GM12878 (cell line): Measurements from ENCODE around the gene DRC1. TPM values are rescaled to one million over a fixed set of nuclear protein-coding genes. Genes with fewer than 3 reads are reported as not detected.

Source experiments
- ATAC-seq: fragments of 200-7000 bp; cut with Tn5 transposase; 3 replicates; pipeline ENCODE4 v1.9.1; 2020; ENCODE audit warnings: mild to moderate bottlenecking, moderate library complexity
- BruUV-seq: library from RNA; stranded (reverse); fragments of 400-500 nt; replicated peaks from 2 replicates; lab custom pipeline; 2021; lab: Mats Ljungman, UMichigan
- CTCF ChIA-PET: fragments of 300-600 bp; sonication (Branson Sonifier 250); formaldehyde crosslinking; extraction: SDS; loops from one replicate; lab custom pipeline; 2021; ENCODE audit warnings: inconsistent platforms; lab: Yijun Ruan, JAX
- POLR2A ChIA-PET: fragments of 350-600 bp; formaldehyde crosslinking; extraction: SDS; loops from one replicate; lab custom pipeline; 2021; ENCODE audit warnings: inconsistent platforms; lab: Charles Lee
- RAD21 ChIA-PET: fragments of 300-600 bp; sonication (Branson Sonifier 250); formaldehyde crosslinking; loops from one replicate; lab custom pipeline; 2023; ENCODE audit warnings: antibody characterized with exemption; ENCODE audit not compliant: unreplicated experiment; lab: Charles Lee
- SMC1A ChIA-PET: fragments of 300-600 bp; sonication (Branson Sonifier 250); formaldehyde crosslinking; loops from one replicate; lab custom pipeline; 2023; ENCODE audit not compliant: unreplicated experiment, uncharacterized antibody; lab: Charles Lee
- DNase-seq: peaks from one replicate; pipeline ENCODE4 v3.0.0-alpha.2; 2011; ENCODE audit warnings: low read depth, low spot score
- FAIRE-seq: peaks from 3 replicates; lab custom pipeline; 2011; peaks lifted over from hg19 to GRCh38; lab: Jason Lieb, UNC
- H2AFZ ChIP-seq: 2 replicates; pipeline ENCODE4 v1.6.0; 2011; ENCODE audit warnings: low read depth, low read length, control low read depth; ENCODE audit not compliant: control insufficient read depth
- H3K27ac ChIP-seq: 2 replicates; pipeline ENCODE4 v1.5.1; 2011; ENCODE audit warnings: control low read depth; ENCODE audit not compliant: control insufficient read depth, insufficient read depth
- H3K27me3 ChIP-seq, 2 experiments: replicated peaks in 1 of 2; 2 replicates each; pipeline versions ENCODE4 v1.6.0 to v1.6.1; 2011; ENCODE audit warnings: low read length in 1 of 2; ENCODE audit not compliant: control insufficient read depth in 2 of 2, insufficient read depth in 2 of 2
- H3K36me3 ChIP-seq, 2 experiments: 2 replicates each; pipeline ENCODE4 v1.5.1; 2011; ENCODE audit warnings: low read length in 1 of 2; ENCODE audit not compliant: control insufficient read depth in 2 of 2, insufficient read depth in 2 of 2
- H3K4me1 ChIP-seq: 2 replicates; pipeline ENCODE4 v1.6.1; 2011; ENCODE audit warnings: mild to moderate bottlenecking, low read length, moderate library complexity, mixed read lengths; ENCODE audit not compliant: control insufficient read depth, insufficient read depth
- H3K4me2 ChIP-seq: 2 replicates; pipeline ENCODE4 v1.6.0; 2011; ENCODE audit warnings: control low read depth; ENCODE audit not compliant: control insufficient read depth, insufficient read depth
- H3K4me3 ChIP-seq: fragments of 200-600 bp; sonication (generic); 2 replicates; pipeline ENCODE4 v1.5.1; 2016
- H3K79me2 ChIP-seq: 2 replicates; pipeline ENCODE4 v1.6.0; 2011; ENCODE audit warnings: low read length; ENCODE audit not compliant: control insufficient read depth, insufficient read depth
- H3K9ac ChIP-seq: 2 replicates; pipeline ENCODE4 v1.8.0; 2011; ENCODE audit warnings: low read length, control low read depth, mixed read lengths; ENCODE audit not compliant: control insufficient read depth, insufficient read depth
- H3K9me3 ChIP-seq: replicated peaks from 3 replicates; pipeline ENCODE4 v1.5.1; 2011; ENCODE audit warnings: mild to moderate bottlenecking, low read length; ENCODE audit not compliant: control insufficient read depth, insufficient read depth
- H4K20me1 ChIP-seq: 2 replicates; pipeline ENCODE4 v1.6.0; 2011; ENCODE audit not compliant: control insufficient read depth, insufficient read depth
- BMI1 ChIP-seq: fragments of 450-650 bp; IDR thresholded peaks from 2 replicates; pipeline ENCODE4 v1.6.1; 2016; ENCODE audit warnings: mild to moderate bottlenecking, moderate library complexity, borderline replicate concordance
- CHD4 ChIP-seq: fragments of 200-600 bp; sonication (generic); IDR thresholded peaks from 2 replicates; pipeline ENCODE4 v1.6.1; 2016; ENCODE audit warnings: mild to moderate bottlenecking
- CREB1 ChIP-seq: IDR thresholded peaks from 2 replicates; pipeline ENCODE4 v1.6.1; 2012; ENCODE audit warnings: low read depth, mild to moderate bottlenecking, inconsistent platforms
- GABPA ChIP-seq: IDR thresholded peaks from 2 replicates; pipeline ENCODE4 v1.6.1; 2014; ENCODE audit warnings: antibody characterized with exemption, low read depth, mild to moderate bottlenecking, inconsistent platforms
- GATAD2B ChIP-seq: fragments of 450-650 bp; conservative IDR thresholded peaks from 2 replicates; pipeline ENCODE4 v1.6.1; 2017; ENCODE audit warnings: low read depth, mild to moderate bottlenecking, moderate library complexity
- IRF5 ChIP-seq: fragments of 450-650 bp; IDR thresholded peaks from 2 replicates; pipeline ENCODE4 v1.6.1; 2017; ENCODE audit warnings: borderline replicate concordance
- LARP7 ChIP-seq: fragments of 450-650 bp; IDR thresholded peaks from 2 replicates; pipeline ENCODE4 v1.6.1; 2017; ENCODE audit warnings: mild to moderate bottlenecking
- NFIC ChIP-seq: IDR thresholded peaks from 2 replicates; pipeline ENCODE4 v1.6.1; 2012; ENCODE audit warnings: low read depth, mild to moderate bottlenecking, inconsistent platforms, low read length, moderate library complexity
- RUNX3 ChIP-seq: IDR thresholded peaks from 2 replicates; pipeline ENCODE4 v1.6.1; 2012; ENCODE audit warnings: low read length, inconsistent platforms
- SMC3 ChIP-seq: IDR thresholded peaks from 2 replicates; pipeline ENCODE4 v1.6.1; 2011; ENCODE audit warnings: low read length, improper control_type of control experiment, borderline replicate concordance
- SREBF2 ChIP-seq: IDR thresholded peaks from 2 replicates; pipeline ENCODE4 v1.6.1; 2012; ENCODE audit warnings: mild to moderate bottlenecking, low read length
- ZBTB11 ChIP-seq: fragments of 450-650 bp; formaldehyde crosslinking; IDR thresholded peaks from 2 replicates; pipeline ENCODE4 v1.5.0; 2022; ENCODE audit warnings: mild to moderate bottlenecking, missing genetic modification characterization
- ZNF274 ChIP-seq: IDR thresholded peaks from one replicate; pipeline ENCODE4 v1.8.0; 2011; ENCODE audit not compliant: insufficient read length, insufficient read depth
- WGBS: methylation state at CpG from one replicate; pipeline ENCODE4 v1.1.6; 2016; ENCODE audit warnings: low lambda C conversion rate; ENCODE audit not compliant: insufficient replicate concordance, insufficient coverage; ENCODE audit errors: missing lambda C conversion rate; 5-methylcytosine and 5-hydroxymethylcytosine counted together
- in situ Hi-C: fragments of 300-500 bp; cut with MboI; formaldehyde crosslinking; loops from 9 replicates; pipeline ENCODE4 v1.14.3; 2018; ENCODE audit warnings: mixed read lengths
- intact Hi-C: fragments of 100-400 bp; cut with micrococcal nuclease; formaldehyde crosslinking; loops from one replicate; pipeline ENCODE4 v1.14.2; 2022; ENCODE audit not compliant: unreplicated experiment
- polyA plus RNA-seq, 11 experiments: library from polyadenylated mRNA; depleted of rRNA in 4 of 11; unstranded in 6 of 11; stranded (reverse) in 5 of 11; fragments of >200 nt; fragmentation: Nextera tagmentation in 4 of 11; fragmentation: Illumina TruSeq in 1 of 11; extraction: Ambion mirVana in 4 of 11; extraction: Trizol in 1 of 11; gene quantifications; 1 replicate in 1 of 11; 2 replicates in 10 of 11; pipeline versions ENCODE4 v1.2.1 to v1.2.3, GENCODE V29; 2011 to 2016; ENCODE audit warnings: inconsistent platforms in 2 of 11, missing spikeins in 2 of 11, low read depth in 1 of 11
- total RNA-seq, 4 experiments: library from RNA; depleted of rRNA in 3 of 4; stranded (reverse); fragments of >200 nt in 3 of 4; fragmentation: Illumina TruSeq in 1 of 4; extraction: Trizol in 1 of 4; gene quantifications; 2 replicates each; pipeline versions ENCODE4 v1.2.1 to v1.2.3, GENCODE V29; 2013 to 2021

DRC1 gene
- total and polyA plus RNA-seq, 10 of the 15 experiments (the other 5 are each of a cell fraction or from before 2014, with no cell fraction given), result 0.03 TPM; not detected in 9

GRCh38 chr2:26399771-26400376, 1.8 kb upstream of the DRC1 start:
- intact Hi-C loops (no loop called here), in situ Hi-C loops (no loop called here)
- WGBS, result 34% methylated on average over 4 of the region's 4 CpGs
- Histone ChIP-seq H3K27me3 (no peaks in the 10 kb centered on the region), H3K4me3 (no peak overlapping the region), H3K4me1 (no peaks in the 10 kb centered on the region; the same call in 1 of the 2 replicates), H3K9me3 (no peaks in the 10 kb centered on the region), H2AFZ (no peak overlapping the region), H3K79me2 (no peaks in the 10 kb centered on the region), H3K36me3 (peaks cover 0 to 4% of the 10 kb centered on the region in 2 experiments; a peak in 2 of 4 replicates), H3K27ac (no peak overlapping the region), H4K20me1 (no peaks in the 10 kb centered on the region), H3K4me2 (no peak overlapping the region), H3K9ac (no peak overlapping the region)
- TF ChIP-seq LARP7 (no peak), RUNX3 (peak; percentile 52)
- RAD21 ChIA-PET, result interaction anchor here (0.7 kb wide), 2 partner anchors 153 to 199 kb away, joined by 3 to 4 read pairs; no protein-coding TSS in a partner anchor
- POLR2A ChIA-PET, result no interaction called here
- BruUV-seq, result no TSS peak
- SMC1A ChIA-PET, result interaction anchor here (1.0 kb wide), 1 partner anchor 54 kb away, joined by 3 read pairs; the partner anchor contains the start of gene SELENOI
- FAIRE-seq, result no peak
- ATAC-seq, result no peak; the same call in 1 of the 3 replicates
- CTCF ChIA-PET, result interaction anchor here (0.6 kb wide), 1 partner anchor 232 kb away, joined by 3 read pairs; no protein-coding TSS in a partner anchor
- no peak for DNase-seq

GRCh38 chr2:26400723-26401122, 997 bp upstream of the DRC1 start:
- BruUV-seq, result no TSS peak
- H3K27ac ChIP-seq, result no peak overlapping the region
- H4K20me1 ChIP-seq, result no peaks in the 10 kb centered on the region
- H3K4me3 ChIP-seq, result no peak overlapping the region
- no peaks in the 10 kb centered on the region; the same call in 1 of the 2 replicates for H3K4me1 ChIP-seq
- POLR2A ChIA-PET, result no interaction called here
- no peaks in the 10 kb centered on the region for H3K9me3 ChIP-seq
- no peaks in the 10 kb centered on the region for H3K27me3 ChIP-seq
- DNase-seq (no peak), ATAC-seq (no peak), FAIRE-seq (no peak)
- in situ Hi-C loops (no loop called here), intact Hi-C loops (no loop called here)
- RAD21 ChIA-PET, result no interaction called here
- CTCF ChIA-PET, result interaction anchor here (0.6 kb wide), 1 partner anchor 233 kb away, joined by 3 read pairs; no protein-coding TSS in a partner anchor
- 57% methylated on average over 5 of the region's 5 CpGs for WGBS
- no peak overlapping the region for H3K4me2 ChIP-seq
- H3K79me2 ChIP-seq, result no peaks in the 10 kb centered on the region
- no peak overlapping the region for H2AFZ ChIP-seq
- H3K36me3 ChIP-seq, result no peaks in the 10 kb centered on the region
- SMC1A ChIA-PET, result no interaction called here
- H3K9ac ChIP-seq, result no peak overlapping the region
- no peak for TF ChIP-seq CREB1
- TF ChIP-seq ZNF274, result no peak
- no peak for TF ChIP-seq CHD4
- TF ChIP-seq NFIC, result no peak
- no peak for TF ChIP-seq IRF5
- TF ChIP-seq ZBTB11 (CRISPR knock-in tag), result no peak
- TF ChIP-seq SMC3, result no peak
- TF ChIP-seq GABPA, result no peak
- TF ChIP-seq SREBF2, result no peak
- TF ChIP-seq BMI1, result no peak
- TF ChIP-seq GATAD2B, result no peak
